Stimulated activated CD4-positive, alpha-beta T cell treated with anti-CD3 and anti-CD28 coated beads, Interleukin-4, amount 100 ng/mL, for 48 hours (primary cell): Measurements from ENCODE around the gene SCYGR5.
"Not testable (repeated sequence)": the region's sequence is repeated elsewhere in the genome, so short reads cannot be mapped to it uniquely, and the experiment has no call there.

Experiments used
- DNase-seq, 2 donors: peaks; one replicate each; pipeline ENCODE4 v3.0.0-alpha.2; 2020; ENCODE audit warnings: low read depth in 2 of 2

SCYGR5 gene, protein sequence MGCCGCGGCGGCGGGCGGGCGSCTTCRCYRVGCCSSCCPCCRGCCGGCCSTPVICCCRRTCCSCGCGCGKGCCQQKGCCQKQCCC

DNA sequence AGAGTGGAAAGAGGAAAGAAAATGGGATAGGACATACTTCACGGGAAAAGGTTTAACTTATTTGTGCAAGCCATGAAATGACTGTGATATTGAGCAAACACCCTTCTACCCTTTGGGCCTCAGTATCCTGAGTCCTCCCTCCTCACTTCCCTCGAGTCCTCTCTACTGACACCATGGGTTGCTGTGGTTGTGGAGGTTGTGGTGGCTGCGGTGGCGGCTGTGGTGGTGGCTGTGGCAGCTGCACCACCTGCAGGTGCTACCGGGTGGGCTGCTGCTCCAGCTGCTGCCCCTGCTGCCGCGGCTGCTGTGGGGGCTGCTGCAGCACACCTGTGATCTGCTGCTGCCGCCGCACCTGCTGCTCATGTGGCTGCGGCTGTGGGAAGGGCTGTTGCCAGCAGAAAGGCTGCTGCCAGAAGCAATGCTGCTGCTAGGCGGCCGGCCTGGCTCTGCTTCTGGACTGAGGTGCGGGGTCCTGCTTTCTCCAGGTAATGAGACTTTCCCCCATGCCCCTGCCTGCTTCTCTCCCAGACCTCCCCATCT lies at the start of gene SCYGR5:
Gene SCYGR5 (plus strand): TSS at position 174 of the 540 bp plus-strand sequence. CDS start 0 bp downstream, at position 174.
- DNase-seq: not testable (repeated sequence)

DNA sequence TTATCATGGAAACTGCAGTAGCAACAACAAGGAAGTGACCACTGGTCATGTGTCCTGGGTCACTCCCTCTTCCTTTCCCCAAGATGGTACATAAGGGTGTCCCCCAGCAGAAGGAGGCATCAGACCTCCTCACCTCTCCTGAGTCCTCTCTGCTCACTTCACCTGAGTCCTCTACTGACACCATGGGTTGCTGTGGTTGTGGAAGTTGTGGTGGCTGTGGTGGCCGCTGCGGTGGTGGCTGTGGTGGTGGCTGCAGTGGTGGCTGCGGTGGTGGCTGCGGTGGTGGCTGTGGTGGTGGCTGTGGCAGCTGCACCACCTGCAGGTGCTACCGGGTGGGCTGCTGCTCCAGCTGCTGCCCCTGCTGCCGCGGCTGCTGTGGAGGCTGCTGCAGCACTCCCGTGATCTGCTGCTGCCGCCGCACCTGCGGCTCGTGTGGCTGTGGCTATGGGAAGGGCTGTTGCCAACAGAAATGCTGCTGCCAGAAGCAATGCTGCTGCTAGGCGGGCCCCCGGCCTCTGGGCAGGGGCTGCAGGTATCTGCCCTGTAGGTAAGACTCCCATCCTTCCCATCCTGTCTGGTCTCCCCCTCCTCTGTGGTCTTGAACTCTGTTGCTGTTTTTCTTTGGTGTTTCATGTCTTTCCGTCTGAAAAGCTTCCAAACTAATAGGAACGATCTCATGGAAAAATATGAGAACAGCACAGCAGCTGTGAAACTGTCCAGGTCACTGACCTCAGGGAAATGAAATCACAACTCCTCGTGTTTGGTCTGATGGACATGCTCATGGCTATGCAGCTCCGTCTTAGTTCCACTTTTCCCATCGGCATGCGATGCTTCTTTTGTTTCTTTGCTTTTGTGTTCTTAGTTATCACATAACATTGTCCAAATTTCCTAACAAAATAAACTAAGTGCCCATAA lies 49.0 kb upstream of the SCYGR5 start, which contains the start of gene SCYGR4:
Gene SCYGR4 (plus strand): TSS at position 183 of the 915 bp plus-strand sequence. CDS start 0 bp downstream, at position 183.
- DNase-seq: no peak

DNA sequence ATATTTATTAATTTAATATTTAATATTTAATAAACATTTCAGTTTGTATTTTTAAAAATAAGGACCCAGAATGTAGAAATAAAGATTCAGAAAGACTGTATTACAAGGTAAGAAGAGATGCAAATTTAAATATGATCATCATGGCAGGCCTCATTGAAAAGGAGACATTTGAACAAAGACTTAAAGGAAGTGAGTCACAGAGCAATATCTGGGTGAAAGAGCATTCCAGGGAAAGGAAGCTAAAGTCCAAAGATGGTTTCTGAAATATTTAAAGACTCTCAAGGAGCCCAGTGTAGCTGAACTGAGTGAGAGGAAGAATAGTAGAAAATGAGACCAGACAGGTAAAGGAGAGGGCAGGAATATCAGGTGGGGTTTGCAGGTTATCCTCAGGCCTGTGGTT lies 43.4 kb upstream of the SCYGR5 start:
- no peak for DNase-seq

DNA sequence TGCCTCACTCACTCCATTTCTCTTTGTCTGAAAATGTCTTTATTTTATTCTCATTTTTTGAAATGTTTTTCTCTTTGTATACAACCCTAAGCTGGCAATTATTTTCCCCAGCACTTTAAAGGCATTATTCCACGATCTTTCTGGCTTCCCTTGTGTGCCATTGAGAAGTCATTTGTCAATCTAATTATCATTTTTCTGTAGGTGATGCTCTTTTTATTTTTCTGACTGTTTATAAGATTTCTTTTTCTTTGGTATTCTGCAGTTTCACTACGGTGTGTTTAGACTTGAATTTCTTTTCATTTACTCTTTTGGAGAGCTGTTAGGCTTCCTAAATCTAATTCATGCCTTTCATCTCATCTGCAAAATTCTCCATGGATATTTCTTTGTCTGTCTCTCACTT lies 41.2 kb upstream of the SCYGR5 start:
- DNase-seq: no peak

DNA sequence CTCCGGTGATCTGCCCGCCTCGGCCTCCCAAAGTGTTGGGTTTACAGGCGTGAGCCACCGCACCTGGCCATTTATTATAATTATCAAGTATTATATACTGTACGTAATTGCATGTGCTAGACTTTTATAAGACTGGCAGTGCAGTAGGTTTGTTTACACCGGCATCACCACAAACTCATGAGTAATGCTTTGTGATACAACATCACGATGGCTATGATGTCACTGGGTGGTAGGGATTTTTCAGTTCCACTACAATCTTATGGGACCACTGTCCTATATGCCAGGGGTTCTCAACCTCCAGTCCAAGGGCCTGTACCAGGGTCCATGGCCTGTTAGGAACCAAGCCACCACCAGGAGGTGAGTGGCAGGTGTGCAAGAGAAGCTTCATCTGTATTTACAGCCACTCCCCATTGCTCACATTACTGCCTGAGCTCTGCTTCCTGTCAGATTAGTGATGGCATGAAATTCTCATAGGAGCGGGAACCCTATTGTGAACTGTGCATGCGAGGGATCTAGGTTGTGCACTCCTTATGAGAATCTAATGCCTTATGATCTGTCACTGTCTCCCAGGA lies 39.9 kb upstream of the SCYGR5 start:
- no peak for DNase-seq

DNA sequence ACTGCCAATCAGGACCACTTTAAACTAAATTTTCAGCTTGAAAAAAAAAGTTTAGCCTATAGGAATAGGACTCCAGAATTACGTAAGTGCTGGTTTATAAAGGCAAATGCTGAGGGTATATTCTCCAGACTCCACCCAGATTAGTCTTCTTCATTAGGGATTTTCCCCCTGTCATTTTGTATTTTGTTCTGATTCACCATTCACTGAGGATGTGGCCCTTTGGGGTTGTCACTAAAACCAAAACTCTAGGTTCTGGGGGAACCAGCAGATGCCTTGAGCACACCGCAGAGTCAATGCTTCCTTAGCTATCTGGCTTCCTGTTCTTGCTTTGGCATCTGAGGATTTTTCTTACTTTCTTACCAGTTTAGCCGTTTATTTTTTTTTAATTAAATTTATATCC lies 38.8 kb upstream of the SCYGR5 start:
- peak in 1 of 2 donors; percentile 8 for DNase-seq

DNA sequence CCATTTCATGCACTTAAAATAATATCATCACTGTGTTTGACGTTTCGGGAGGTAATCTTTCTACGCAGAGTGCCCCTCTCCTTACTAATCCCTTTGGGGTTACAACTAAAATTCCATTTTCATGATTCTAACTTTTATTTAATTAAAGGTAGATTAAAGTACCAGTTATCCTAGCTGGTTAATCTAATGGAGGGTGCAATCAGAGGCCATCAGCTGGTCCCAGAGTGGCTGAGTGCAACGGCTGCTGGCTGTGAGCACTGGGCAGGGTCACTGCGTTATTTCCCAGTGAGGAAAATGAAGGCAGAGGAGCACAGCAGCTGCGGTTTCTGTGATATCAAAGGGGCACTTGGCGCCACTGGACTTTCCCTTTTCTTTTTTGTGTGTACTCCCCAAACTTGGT lies 37.2 kb upstream of the SCYGR5 start:
- no peak for DNase-seq

DNA sequence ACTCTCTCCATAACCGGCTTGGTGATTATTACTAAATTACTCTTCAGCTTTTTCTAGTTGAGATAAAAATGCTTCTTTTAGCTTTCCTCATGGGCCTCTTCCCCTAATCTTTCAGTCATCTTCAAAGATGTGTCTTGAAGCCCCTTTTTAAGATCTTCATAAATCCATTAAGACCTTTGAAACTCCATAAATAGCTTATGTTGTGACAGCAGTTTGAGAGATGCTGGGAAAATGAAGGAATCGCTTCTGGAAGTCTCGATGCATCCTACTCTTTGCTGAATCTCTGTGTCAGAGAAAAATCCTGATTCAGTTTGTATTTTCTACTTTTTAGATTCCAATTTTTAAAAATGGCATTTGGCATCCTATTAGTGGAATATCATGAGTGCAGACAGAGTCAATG lies 36.3 kb upstream of the SCYGR5 start:
- DNase-seq: no peak

DNA sequence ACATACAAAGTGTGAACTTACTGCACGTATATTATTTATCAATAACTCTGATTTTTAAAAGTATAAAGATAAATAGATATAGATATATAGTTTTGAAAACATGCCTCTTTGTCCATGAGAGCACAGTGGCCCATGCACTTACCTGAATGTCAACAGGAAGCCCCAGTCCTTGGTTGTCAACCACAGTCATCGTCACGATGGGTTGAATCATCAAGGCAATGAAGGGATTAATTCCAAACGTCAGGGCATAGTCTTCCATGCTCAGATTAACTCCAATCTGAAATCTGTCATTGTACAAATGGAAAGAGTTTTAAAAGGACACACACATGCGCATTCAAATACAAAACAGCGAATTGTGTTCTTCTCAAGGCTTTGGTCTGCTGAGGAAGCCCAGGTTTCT lies 33.8 kb upstream of the SCYGR5 start:
- no peak for DNase-seq

DNA sequence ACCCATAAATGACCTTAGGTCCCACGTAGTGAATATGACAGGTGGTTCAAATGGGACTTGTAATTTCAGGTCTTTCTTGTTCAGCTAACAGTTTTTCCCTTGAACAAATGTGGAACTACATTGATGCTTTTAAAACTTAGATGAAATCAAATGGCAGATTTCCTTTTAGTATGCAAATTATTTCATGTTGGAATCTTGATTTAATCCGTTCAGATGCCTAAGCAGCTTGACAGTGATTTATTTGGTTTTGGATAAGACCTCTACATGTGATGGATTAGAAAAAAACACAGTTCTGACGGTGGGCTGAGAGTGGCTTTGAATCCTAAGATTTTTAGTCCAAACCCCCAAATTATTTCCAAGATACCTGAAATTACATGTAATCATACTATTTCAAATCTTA lies 32.4 kb upstream of the SCYGR5 start:
- no peak for DNase-seq

DNA sequence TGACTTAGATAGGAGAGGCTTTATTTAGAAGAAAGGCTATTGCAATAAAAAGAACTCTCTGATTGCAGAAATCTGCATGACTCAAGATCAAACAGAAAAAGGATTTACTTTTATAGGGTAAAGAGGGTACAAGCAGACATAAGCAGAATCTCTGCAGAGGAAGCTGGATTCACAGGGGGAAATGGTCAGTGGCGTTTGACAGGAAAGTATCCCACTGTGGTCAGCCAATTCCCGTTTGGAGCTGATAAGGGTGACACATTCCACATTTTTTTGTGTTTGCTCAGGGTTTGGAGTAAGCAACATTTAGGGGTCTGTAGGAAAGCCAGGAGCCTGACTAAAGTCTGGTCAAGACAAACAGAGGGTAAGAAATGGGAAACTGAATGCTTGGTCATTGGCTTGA lies 23.9 kb upstream of the SCYGR5 start:
- no peak for DNase-seq

DNA sequence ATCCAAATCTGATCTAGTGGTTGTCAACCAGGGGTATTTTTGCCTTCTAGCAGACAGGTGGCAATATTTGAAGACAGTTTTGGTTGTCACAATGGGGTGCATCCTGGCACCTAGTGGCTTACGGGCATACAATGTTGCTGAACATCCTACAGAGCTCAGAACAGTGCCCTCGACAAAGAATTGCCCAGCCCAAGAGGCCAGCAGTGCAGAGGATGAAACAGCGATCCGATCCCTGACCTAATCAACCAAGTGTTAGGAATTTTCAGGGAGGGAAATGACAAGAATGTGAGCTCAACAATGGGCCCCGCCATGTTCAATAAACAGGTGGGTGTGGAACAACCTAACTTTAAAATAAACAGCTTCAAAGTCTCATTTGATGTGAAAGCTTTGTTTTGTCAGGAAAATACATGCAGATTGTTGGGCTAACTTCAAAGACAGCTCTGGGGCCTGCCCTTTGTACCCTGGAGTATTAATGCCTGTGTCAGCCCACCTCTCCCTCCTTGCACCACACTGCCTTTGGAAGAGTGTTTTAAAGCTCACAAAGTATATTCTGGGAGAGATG lies 22.5 kb upstream of the SCYGR5 start:
- DNase-seq: no peak

DNA sequence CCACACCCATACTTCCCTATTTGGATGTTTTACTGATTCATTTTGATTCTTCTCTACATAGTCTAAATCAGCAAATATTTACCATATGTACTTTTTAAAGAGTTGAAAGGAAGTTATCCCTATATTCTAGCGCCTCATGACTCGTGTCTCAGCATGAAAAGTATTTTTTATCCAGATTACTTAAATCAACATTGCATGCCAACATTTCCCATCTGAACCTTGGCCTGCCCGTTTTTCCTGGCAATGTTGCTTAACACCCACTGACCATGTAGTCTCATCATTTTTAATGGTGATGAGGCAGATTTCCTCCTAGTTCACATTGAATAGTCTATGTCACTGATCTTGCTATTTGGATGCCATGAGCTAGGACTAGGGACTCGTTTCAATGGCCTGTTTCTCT lies 13.2 kb upstream of the SCYGR5 start:
- no peak for DNase-seq

DNA sequence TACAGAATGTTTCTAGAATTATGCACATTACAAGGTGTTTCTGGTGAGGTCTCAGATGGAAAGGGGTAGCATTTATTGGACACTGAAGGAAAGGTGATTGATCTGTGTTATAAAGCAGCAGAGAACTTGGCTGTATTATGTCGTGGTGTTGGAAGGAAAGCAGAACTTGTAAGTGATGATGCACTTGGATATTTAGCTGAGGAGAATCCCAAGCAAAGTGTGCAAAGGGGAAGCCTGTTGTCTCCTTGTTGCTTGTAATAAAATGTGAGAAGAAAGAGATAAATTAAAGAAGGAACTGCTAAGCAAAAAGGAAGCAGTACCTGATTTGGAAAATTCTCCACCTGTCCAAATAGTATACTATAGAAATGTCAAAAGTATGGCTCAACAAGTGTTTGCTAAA lies 12.2 kb upstream of the SCYGR5 start:
- no peak for DNase-seq

DNA sequence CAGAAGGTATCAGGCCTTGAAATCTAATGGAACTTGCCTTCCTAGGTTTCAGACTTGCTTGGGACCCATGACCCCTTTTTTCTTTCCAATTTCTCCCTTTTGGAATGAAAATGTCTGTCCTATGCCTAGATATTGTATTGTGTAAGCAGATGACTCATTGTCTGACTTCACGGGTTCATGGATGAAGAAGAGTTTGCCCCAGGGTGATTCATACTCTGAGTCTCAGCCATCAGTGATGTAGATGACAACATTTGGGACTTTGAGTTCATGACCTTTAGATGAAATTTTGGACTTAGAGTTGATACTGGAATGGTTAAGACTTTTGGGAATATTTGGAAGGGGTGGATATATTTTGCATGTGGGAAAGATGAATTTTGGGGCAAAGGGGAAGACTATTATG lies 11.2 kb upstream of the SCYGR5 start:
- no peak for DNase-seq

DNA sequence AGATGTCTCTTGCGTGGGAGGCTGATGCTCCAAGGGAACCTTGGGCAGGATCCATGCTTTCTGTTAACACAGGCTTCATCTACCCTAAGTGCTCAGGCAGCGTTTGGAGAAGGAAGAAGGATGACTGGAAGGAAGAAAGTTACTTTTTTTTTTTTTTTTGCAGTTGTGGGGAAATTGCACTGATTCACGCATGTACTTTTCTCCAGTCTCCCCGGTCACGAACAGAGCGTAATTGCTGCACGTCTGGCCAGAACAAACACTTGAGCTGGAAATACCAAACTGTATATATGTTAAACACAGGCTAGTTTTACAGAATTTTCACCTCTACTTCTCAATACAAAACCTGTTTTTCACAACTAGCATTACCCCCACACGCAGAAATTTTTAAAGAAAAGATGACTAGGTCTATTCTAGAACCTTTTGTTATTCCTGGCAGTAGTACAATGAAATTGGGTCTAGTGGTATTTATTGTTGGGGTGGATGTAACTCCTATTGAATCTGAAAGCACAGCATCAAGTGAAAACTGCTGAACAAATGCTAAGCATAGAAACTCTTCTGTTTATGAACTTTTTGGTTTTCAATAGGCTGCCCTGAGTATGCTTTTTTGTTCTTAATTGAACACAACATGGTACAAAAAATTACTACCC lies 9.3 kb upstream of the SCYGR5 start:
- DNase-seq: no peak

DNA sequence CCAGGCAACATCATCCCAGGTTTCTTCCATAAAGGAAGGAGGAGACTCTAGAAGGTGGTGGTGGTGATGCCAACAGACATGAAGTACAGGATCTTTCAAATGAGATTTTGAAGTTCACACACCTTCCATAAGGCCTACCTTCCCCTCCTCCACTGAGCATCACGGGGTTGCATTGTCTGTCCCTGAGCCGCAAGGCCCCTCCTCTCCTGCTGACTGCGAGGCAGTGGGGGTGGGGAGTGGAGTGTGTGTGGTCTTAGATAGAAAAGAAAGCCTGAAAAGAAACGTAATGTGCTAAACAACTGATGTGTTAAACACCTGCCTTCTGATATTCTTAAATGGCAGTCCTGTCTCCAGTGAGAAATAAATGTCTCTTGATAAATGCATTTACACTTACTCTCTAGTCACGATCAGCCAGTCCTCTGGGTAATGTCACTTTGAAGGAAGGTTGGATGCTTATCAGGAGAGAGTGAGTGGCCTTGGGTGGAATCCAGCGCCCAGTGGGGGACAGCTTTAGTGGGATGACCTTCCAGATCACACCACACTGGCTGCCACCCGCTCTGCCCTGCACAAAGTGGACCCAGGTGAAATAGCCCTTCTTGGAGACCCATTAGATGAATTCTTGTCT lies 5.5 kb upstream of the SCYGR5 start:
- no peak for DNase-seq

DNA sequence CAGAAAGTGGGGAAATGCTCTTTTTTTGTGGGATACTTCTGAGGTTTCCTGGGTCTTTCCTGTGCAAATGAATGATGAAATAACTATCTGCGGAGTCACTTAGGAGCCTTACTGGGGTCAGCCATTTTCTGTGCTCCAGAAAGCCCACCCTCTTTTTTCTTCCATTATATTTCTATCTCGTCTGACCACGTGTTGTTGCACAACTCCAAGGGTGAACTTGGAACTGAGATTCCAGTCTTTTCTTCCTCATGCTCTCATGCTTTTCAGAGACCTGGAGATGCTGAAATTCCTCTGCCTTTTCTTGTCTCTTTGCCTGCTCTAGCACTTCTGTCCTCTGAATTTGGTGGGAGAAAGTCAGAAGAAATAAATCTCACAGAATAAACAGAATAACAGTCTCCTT lies 4.8 kb upstream of the SCYGR5 start:
- DNase-seq: no peak

DNA sequence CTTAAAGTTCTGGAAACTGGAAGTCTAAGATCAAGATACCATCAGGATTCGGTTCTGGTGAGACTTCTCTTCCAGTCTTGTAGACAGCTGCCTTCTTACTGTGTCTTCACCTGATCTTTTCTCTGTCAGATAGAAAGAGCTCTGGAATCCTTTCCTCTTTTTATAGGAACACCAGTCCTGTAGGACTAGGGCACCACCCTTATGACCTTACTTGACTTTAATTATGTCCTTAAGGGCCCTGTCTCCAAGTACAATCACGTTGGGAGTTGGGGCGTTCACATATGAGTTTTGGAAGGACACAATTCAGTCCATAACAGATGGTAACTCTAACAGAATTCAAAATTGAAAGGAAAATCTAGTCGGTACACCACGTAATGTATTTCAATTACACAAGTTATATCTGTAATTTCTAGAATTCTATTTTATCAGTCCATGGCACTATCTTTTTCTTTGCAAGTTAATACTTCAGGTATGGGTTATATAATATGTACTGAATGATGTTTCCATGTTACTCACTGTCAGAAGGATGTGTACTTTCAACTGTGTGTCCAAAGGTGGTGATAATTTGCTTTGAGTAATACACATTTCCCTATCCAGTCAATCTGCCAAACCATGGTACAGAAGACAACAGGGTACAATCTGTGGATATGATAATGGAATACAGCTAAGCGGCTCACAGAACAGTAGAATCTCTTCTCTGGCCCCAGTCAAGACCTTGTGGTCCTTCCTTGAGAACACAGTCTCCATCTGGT lies 1.2 kb upstream of the SCYGR5 start:
- DNase-seq: no peak

DNA sequence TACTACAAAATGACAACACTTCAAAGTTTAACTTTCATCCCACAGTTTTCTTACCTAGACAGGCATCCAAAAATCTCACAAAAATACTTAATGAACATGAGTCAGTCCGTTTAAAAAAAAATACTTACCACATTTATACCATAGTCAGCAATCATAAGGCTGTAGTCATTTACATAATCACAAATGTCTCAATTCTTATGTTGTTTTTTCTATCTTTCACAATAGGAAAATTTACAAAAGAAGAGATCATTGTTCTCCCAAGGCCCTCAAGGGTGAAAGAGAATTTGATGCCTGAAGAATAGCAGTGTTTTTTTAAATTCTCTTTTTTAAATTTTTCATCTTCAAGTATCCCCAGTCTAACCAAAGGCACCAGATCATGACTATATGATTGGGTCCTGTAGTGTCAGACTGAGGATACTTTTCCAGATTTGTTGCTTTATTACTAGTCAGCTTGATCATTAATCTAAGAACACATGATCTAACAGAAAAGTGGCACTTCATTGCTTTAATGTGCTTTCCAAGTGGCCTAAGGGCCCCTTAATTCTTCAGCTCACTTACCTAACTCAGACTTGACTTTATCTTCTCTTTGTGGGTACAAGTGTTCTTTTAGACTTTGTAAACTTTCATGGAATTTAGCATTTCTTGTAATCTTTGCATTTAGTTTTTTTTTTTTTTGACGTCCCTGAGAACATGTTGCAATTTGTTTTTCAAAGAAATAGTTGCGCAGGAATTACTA lies 4.7 kb downstream of the SCYGR5 start:
- no peak for DNase-seq
